ENCODE results near the gene AATK.

DNA sequence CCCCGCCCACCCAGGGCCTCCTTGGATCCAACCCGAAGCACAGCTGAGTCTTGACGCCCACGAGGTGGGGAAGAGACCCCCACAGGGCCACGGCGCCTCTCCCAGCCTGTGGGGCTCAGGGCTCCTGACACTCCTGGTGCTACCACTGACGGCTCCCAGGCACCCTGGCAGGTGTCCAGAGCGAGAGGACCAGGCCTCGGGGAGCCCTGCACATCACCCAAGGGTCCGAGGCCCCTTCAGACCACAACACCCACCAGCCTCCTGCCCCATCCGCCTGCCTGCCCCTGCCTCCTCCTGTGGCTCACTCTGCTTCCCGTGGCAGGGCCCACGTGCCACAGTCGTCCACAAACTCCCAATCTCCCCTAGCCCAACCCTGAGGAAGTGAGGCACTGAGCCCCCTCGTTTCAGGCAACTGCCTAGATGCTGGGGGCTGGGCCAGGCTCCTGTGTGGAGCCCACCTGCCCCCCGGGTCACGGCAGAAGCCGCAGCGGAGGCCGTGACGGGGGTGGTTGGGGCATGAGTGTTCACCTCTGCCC lies 28.3 kb upstream of the AATK start:
- TF ChIP-seq, protein P1, sequence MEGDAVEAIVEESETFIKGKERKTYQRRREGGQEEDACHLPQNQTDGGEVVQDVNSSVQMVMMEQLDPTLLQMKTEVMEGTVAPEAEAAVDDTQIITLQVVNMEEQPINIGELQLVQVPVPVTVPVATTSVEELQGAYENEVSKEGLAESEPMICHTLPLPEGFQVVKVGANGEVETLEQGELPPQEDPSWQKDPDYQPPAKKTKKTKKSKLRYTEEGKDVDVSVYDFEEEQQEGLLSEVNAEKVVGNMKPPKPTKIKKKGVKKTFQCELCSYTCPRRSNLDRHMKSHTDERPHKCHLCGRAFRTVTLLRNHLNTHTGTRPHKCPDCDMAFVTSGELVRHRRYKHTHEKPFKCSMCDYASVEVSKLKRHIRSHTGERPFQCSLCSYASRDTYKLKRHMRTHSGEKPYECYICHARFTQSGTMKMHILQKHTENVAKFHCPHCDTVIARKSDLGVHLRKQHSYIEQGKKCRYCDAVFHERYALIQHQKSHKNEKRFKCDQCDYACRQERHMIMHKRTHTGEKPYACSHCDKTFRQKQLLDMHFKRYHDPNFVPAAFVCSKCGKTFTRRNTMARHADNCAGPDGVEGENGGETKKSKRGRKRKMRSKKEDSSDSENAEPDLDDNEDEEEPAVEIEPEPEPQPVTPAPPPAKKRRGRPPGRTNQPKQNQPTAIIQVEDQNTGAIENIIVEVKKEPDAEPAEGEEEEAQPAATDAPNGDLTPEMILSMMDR (IDR thresholded peaks at IDR 0.05), result no peak
- TF ChIP-seq POLR2A (IDR thresholded peaks at IDR 0.05), result no peak
